Stimulated activated naive B cell treated with anti-CD40 and anti-IgM and Interleukin-4, amounts not matched to agents 10 μg/mL and 1 μg/mL and 100 μg/mL, for 72 hours (primary cell): ENCODE results near the gene PRR36.

ENCODE experiments used
- ATAC-seq, 2 donors: fragments of 150-1000 bp; cut with Tn5 transposase; replicated peaks; 2 replicates each; pipeline ENCODE4 v1.10.0; 2021; ENCODE audit warnings: moderate library complexity in 1 of 2
- DNase-seq: peaks from one replicate; pipeline ENCODE4 v3.0.0; 2021
- H3K27ac Mint-ChIP-seq: one replicate; pipeline ENCODE4 v1.8.0; 2022; ENCODE audit warnings: mild to moderate bottlenecking, mixed read lengths
- H3K27me3 Mint-ChIP-seq, 2 donors: one replicate each; pipeline ENCODE4 v1.8.0; 2022; ENCODE audit warnings: mixed read lengths in 2 of 2
- H3K36me3 Mint-ChIP-seq, 2 donors: one replicate each; pipeline ENCODE4 v1.8.0; 2022; ENCODE audit warnings: mixed read lengths in 2 of 2, mild to moderate bottlenecking in 1 of 2
- H3K4me1 Mint-ChIP-seq, 2 donors: one replicate each; pipeline ENCODE4 v1.8.0; 2022; ENCODE audit warnings: mixed read lengths in 2 of 2, mild to moderate bottlenecking in 1 of 2
- H3K4me3 Mint-ChIP-seq, 2 donors: one replicate each; pipeline ENCODE4 v1.8.0; 2022; ENCODE audit warnings: mild to moderate bottlenecking in 2 of 2, mixed read lengths in 2 of 2, moderate library complexity in 1 of 2
- H3K9me3 Mint-ChIP-seq, 2 donors: one replicate each; pipeline ENCODE4 v1.8.0; 2022; ENCODE audit warnings: mixed read lengths in 2 of 2, mild to moderate bottlenecking in 1 of 2

PRR36 gene

DNA sequence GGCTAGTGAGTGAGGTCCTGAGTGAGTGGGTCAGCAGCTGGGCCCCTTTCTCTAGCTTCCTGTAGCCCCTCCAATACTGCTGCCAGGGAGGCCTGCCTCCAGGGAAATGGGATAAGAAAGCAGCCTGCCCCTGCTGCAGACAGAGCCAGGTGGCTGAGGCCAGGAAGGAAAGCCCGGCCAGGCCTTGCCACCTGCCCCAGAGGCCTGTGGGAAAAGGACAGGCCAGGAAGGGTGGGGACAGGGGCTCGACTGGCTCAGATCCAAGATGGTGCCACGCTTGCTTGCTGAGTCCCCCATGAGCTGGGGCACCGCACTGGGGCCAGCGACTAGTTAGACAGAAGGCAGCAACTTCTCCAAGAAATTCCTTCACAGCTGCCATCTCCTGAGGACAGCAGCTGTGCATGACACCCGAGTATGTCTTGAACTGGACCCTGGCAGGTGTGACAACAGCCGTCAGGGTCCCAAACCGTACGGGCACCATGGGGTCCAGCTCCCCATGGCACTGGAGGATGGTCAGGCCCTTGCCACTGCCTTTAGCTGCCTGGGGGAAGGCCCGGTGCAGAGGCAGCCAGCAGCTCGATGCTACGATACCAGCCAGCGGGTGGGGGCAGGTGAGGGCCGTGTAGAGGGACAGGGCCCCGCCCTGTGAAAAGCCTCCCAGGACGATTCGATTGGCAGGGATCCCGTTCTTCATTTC, 5.1 kb upstream of the PRR36 start:
- Mint-ChIP-seq H3K4me3 (no peak overlapping the region), H3K4me1 (peaks cover 3 to 5% of the 10 kb centered on the region in 2 donors), H3K9me3 (peaks cover 0 to 4% of the 10 kb centered on the region in 2 donors), H3K27ac (no peak overlapping the region), H3K36me3 (peaks cover 0 to 1% of the 10 kb centered on the region in 2 donors), H3K27me3 (peaks cover 32 to 38% of the 10 kb centered on the region in 2 donors)
- ATAC-seq (no peak), DNase-seq (no peak)

DNA sequence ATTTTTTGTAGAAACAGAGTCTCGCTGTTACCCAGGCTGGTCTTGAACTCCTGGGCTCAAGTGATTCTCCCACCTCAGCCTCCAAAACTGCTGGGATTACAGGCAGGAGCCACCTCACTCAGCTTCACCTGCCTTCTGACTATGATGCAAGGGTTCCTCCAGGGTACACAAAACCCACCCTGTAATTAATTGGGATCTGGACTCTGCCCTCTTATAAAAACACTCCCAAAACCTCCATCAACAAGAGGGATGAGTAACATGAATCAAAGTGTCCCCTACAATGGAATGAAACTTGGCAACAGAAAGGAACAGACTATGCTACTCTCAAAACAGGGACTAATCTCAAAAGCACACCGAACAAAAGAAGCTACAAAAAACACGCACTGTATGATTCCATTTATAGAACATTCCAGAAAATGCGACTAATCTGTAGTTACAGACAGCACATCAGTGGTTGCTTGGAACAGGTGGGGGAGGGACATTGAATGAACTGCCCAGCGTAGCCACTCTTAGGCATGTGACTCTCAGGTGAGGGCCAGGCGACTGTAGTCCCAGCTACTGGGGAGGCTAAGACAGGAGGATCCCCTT, 3.2 kb upstream of the PRR36 start:
- Mint-ChIP-seq H3K9me3 (peaks cover 0 to 3% of the 10 kb centered on the region in 2 donors), H3K36me3 (no peaks in the 10 kb centered on the region), H3K27ac (no peak overlapping the region), H3K27me3 (peaks cover 38 to 47% of the 10 kb centered on the region in 2 donors), H3K4me3 (no peak overlapping the region), H3K4me1 (peaks cover 7 to 15% of the 10 kb centered on the region in 2 donors)
- ATAC-seq (no peak), DNase-seq (no peak)

DNA sequence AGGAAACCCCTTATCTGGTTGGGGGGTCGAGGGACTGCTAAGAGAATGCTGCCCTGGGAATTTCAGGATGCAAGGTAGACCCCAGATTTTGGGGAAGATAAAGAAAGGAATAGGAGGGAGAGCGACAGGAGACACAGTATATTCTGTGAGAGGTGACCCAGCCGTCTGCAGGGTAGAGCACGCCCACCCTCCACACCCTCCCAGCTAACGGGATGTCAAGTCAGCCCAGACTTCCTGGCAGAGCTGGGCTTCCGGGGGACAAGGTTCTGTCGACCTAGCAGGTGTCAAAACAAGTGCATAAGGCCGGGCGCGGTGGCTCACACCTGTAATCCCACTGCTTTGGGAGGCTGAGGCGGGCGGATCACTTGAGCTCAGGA, 695 bp upstream of the PRR36 start:
- Mint-ChIP-seq H3K27ac (no peak overlapping the region), H3K4me3 (peak overlapping the region; percentile 70 to 77), H3K36me3 (no peaks in the 10 kb centered on the region), H3K9me3 (peaks cover 5% of the 10 kb centered on the region in 2 donors), H3K4me1 (peaks cover 24 to 36% of the 10 kb centered on the region in 2 donors), H3K27me3 (peaks cover 50 to 67% of the 10 kb centered on the region in 2 donors)
- ATAC-seq (no peak), DNase-seq (no peak)

DNA sequence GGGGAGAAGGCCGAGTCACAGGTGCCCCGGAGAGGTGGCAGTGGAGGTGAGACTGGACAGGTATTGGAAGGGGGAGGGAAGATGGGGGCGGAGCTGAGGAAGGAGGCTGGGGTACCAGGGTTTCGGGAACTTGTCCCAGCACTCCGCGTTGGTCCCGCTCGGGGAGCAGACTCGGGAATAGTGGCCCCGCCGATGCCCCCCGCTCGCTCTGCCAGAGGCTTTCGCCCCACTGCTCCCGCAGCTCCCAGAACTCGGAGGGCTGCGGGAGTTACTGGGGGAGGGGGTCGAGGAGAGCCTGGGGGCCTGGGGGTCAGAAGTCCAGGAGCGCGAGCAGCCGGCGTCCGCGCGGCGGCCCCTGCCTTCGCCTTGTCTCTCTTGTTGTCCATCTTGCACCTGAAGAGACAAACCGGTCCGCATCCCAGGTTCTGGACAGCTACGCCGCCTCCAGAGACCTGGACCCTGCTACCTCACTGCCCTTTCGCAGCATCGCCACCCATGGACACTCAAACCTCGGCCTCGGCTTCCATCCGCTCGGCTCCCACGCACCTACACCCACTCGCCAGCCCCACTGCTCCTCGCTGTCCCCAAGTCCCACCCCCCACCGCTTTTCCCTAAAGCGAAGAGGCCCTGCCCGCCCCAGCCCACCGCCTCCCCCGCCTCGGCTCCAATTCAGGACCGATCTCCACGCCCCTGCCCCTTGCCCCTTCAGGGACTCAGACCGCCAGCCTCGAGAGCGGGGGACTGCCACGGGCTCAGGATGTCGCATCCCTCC, 700 bp downstream of the PRR36 start:
- Mint-ChIP-seq H3K4me3 (peak overlapping the region; percentile 64 to 66), H3K27ac (no peak overlapping the region)

DNA sequence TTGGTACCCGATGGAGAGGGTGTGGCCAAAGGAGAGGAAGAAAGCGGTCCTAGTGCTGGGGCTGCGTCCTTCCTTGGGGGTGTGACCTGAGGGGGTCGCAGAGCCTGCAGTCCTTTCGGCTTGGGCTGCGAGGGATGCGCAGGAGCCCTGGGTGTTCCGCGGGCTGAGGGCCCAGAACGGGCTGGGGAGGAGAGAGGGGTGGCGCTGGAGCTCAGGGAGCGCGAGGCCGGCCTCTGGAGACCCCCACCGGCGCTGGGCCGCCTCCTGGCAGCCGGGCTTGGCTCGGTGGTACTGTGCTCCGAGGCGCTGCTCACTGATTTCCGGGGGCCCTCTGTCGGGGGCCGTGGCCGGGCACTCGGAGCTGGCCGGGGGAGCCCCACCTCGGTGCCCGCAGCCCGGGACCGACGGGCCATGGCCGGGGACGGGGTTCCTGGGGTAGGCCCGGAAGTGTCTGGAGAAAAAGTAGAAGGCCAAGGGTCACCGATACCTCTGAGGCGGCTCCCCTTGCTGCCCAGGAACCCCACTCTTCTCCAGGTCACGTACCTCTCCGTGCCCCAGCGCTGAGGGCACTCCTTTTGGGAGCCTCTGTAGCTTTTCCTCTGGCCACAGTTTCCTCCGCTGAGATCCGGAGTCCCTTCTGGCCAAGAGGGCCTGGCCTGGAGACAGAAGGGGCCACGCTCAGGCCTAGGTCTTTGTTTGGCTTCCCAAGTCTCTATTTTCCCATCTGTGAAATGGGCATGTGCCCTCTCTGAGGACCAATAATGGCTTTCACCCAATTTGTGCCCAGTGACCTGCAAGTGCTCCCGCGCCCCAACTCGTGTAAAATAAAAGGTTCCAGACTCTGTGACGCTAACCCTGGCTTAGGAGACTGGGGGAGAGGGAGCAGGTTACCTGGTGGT, 1.6 kb downstream of the PRR36 start:
- Mint-ChIP-seq H3K4me1 (peaks cover 34 to 51% of the 10 kb centered on the region in 2 donors), H3K36me3 (no peaks in the 10 kb centered on the region), H3K27me3 (peaks cover 47 to 69% of the 10 kb centered on the region in 2 donors), H3K4me3 (peak overlapping the region; percentile 73 to 81), H3K9me3 (peaks cover 5% of the 10 kb centered on the region in 2 donors), H3K27ac (no peak overlapping the region)
- DNase-seq: no peak
- ATAC-seq: no peak

More for the DNA sequence above, 700 bp downstream of the PRR36 start:
- Mint-ChIP-seq H3K36me3 (no peaks in the 10 kb centered on the region), H3K27me3 (peaks cover 46 to 65% of the 10 kb centered on the region in 2 donors), H3K9me3 (peaks cover 5% of the 10 kb centered on the region in 2 donors), H3K4me1 (peaks cover 31 to 48% of the 10 kb centered on the region in 2 donors)
- DNase-seq (no peak), ATAC-seq (no peak)

DNA sequence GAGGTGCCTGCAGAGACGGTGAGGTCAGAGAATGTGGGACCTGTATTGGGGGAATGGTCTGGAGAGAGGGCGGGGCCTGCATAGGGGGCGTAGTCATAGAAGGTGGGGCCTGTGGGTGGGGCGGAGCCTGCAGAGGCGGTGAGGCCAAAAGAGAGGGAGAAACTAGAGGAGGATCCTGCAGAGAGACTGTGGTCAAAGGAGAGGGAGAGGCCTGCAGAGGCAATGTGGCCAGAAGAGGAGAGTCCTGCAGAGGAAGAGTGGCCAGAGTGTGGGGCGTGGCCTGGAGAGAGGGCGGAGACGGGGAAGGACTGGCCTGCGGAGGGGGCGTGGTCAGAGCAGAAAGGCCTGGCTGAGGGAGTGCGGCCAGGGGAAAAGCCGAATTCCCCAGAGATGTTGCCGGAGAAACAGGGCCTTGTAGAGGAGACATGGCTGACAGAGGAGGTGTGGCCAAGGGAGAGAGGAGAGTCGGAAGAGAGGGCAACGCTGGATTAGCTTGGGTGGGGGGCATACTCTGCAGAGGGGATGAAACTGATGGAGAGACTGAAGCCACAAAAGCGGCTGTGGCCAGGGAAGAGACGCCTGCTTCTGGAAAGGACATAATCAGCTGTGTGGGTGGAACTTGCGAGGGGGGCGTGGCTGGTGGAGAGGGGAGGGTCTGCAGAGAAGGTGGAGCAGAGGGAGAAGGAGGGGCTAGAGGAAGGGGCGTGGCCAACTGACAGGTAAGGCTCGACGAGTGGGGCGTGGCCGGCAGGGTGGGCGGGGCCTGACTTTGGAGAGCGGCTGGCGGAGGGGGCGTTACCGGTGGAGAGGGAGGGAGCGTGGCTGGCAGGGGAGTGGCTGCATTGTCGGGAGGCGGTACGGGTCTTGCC, 2.5 kb downstream of the PRR36 start:
- H3K4me3 Mint-ChIP-seq: peak overlapping the region; percentile 73 to 81
- H3K27ac Mint-ChIP-seq: peak overlapping the region; percentile 83
- H3K4me1 Mint-ChIP-seq: peaks cover 34 to 51% of the 10 kb centered on the region in 2 donors
- H3K36me3 Mint-ChIP-seq: no peaks in the 10 kb centered on the region
- peaks cover 56 to 73% of the 10 kb centered on the region in 2 donors for H3K27me3 Mint-ChIP-seq
- peaks cover 5% of the 10 kb centered on the region in 2 donors for H3K9me3 Mint-ChIP-seq
- ATAC-seq: peak; percentile 33 to 41
- peak; percentile 80 for DNase-seq

DNA sequence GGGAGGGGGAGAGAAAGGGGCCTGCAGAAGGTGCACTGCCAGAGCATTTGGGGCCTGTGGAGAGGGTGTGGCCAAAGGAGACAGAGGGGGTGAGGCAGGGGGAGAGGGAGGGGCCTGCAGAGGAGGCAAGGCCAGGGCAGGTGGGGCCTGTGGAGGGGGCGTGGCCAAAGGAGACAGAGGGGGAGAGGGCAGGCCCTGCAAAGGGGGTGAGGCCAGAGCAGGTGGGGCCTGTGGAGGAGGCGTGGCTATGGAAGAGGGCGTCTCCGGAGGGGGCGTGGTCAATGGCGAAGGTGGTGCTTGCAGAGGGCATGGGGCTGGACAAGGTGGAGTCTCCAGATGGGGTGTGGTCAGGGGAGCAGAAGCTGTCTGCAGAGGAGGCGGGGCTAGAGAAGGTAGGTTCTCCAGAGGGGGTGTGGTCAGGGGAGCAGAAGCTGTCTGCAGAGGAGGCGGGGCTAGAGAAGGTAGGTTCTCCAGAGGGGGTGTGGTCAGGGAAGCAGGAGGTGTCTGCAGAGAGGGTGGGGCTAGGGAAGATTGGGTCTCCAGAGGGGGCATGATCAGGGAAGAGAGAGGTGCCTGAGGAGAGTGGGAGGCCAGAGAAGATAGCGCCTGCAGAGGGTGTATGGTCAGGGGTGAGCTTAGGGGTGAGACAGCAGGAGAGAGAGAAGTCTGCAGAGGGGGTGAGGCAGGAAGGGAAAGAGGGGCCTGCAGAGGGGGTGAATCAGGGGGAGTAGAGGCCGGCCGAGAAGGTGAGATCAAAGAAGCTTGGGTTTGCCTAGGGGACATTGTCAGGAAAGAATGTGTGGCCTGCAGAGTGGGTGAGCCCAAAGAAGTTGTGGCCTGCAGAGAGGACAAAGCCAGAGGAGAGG, 3.4 kb downstream of the PRR36 start:
- Mint-ChIP-seq H3K9me3 (peaks cover 5% of the 10 kb centered on the region in 2 donors), H3K27me3 (peaks cover 52 to 71% of the 10 kb centered on the region in 2 donors), H3K36me3 (no peaks in the 10 kb centered on the region), H3K4me3 (peak overlapping the region; percentile 73 to 81), H3K4me1 (peaks cover 34 to 51% of the 10 kb centered on the region in 2 donors), H3K27ac (peak overlapping the region; percentile 83)
- ATAC-seq (no peak), DNase-seq (peak; percentile 64)

DNA sequence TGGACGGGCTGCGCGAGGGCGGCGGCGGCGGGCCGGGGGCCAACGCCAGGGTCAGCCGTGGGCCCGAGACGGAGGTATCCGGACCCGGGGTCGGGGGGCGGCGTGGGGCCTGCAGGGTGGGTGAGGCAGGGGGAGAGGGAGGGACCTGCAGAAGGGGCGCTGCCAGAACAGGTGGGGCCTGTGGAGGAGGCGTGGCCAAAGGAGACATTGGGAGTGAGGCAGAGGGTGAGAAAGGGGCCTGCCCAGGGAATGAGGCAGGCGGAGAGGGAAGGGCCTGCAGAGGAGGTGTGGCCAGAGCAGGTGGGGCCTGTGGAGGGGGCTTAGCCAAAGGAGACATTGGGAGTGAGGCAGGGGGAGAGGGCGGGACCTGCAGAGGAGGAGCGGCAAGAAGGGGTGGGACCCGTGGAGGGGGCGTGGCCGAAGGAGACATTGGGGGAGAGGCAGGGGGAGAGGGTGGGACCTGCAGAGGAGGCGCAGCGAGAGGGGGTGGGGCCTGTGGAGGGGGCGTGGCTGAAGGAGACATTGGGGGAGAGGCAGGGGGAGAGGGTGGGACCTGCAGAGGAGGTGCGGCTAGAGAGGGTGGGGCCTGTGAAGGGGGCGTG, 4.2 kb downstream of the PRR36 start:
- H3K27ac Mint-ChIP-seq: peak overlapping the region; percentile 56
- peaks cover 52 to 71% of the 10 kb centered on the region in 2 donors for H3K27me3 Mint-ChIP-seq
- DNase-seq: no peak

DNA sequence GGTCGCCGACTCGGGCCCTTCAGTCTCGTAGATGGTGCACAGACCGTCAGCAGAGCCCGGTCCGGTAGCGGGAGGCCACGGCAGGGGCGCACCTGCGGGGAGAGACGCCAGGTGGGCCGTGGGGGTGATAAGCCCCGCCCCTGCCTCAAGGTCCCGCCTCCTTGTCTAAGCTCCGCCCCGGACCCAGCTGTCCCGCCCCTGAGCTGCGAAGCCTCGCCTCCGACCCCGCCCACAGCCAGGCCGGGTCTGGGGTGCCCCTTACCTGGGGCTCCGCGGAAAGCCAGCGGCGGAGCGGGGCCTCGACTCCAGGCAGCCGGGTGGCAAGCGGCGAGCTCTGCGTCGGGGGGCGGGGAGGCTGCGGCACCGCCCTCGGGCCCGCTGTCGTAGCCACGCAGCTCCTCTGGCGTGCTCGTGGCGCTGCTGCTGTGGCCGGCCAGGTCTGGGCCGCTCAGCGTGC, 4.7 kb downstream of the PRR36 start:
- peak; percentile 51 to 60 for ATAC-seq
- Mint-ChIP-seq H3K27ac (peak overlapping the region; percentile 85), H3K9me3 (peaks cover 5% of the 10 kb centered on the region in 2 donors), H3K27me3 (peaks cover 52 to 71% of the 10 kb centered on the region in 2 donors), H3K4me1 (peaks cover 39 to 58% of the 10 kb centered on the region in 2 donors), H3K36me3 (no peaks in the 10 kb centered on the region), H3K4me3 (peak overlapping the region; percentile 82)
- peak; percentile 69 for DNase-seq

More for the DNA sequence above, 4.2 kb downstream of the PRR36 start:
- Mint-ChIP-seq H3K4me1 (peaks cover 39 to 57% of the 10 kb centered on the region in 2 donors), H3K4me3 (peak overlapping the region; percentile 68 to 75), H3K36me3 (no peaks in the 10 kb centered on the region), H3K9me3 (peaks cover 5% of the 10 kb centered on the region in 2 donors)
- ATAC-seq: peak in 1 of 2 donors; percentile 4

DNA sequence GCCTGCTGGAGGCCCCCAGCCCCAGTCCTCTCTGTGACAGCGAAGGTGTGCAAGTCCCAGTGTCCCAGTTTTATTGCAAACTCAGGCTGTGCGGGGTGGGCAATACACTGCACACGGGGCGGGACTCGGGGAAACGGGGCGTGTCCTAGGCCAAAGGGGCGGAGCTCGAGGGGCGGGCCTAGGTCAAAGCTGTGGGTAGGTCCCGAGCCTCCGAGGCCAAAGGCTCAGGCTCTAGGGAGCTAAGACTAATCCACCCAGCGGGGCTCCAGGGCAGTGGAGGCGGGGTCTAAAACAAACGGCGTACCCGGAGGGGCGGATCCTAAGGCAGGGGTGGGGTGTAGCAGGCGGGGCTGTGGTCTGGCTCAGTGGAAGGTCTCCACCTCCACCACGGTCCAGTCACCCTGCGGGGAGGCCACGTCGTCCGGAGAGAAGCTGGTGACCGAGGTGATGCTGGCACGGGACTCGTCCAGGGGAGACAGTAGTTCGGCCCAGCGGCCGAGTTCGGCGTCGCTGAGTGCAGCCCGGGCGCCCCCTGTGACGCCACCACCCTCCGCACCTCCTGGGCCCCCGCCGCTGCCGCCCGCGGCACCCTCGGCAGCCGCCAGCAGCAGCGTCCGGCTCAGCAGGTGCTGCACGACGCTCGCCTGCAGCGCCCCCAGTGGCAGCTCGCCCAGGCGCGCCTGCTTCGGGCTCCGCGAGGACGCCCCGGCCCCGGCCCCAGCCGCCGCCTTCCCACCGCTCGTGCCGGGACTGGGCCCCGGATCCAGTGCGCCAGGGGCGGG, 5.3 kb downstream of the PRR36 start:
- H3K36me3 Mint-ChIP-seq: peaks cover 0 to 2% of the 10 kb centered on the region in 2 donors
- peak; percentile 77 for DNase-seq
- ATAC-seq: peak; percentile 71 to 79
- H3K4me3 Mint-ChIP-seq: peak overlapping the region; percentile 82 to 83
- peaks cover 56 to 75% of the 10 kb centered on the region in 2 donors for H3K27me3 Mint-ChIP-seq
- peaks cover 38 to 56% of the 10 kb centered on the region in 2 donors for H3K4me1 Mint-ChIP-seq
- H3K9me3 Mint-ChIP-seq: peaks cover 5% of the 10 kb centered on the region in 2 donors
- H3K27ac Mint-ChIP-seq: peak overlapping the region; percentile 85

DNA sequence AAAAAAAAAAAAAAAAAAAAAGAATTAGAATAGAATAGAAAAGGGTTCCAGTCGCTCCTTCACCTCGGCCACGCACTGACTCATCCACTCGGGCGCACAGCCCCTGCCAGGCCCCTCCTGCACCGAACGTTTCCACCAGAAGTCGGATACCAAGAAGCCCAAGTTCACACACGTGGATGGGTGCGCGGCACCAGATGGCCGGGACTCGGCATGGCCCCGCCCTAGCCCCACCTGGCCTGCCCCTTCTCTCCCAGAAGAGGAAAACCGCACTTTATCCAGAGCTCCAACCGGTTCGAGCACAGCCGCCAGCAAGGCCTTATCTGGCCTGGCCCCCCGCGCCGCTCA, 5.9 kb downstream of the PRR36 start:
- Mint-ChIP-seq H3K9me3 (peaks cover 5% of the 10 kb centered on the region in 2 donors), H3K27ac (peak overlapping the region; percentile 25), H3K27me3 (peaks cover 56 to 75% of the 10 kb centered on the region in 2 donors), H3K36me3 (peaks cover 0 to 2% of the 10 kb centered on the region in 2 donors), H3K4me1 (peaks cover 36 to 51% of the 10 kb centered on the region in 2 donors), H3K4me3 (peak overlapping the region; percentile 82 to 83)
- DNase-seq (no peak), ATAC-seq (no peak)
